HG03565 (cell line): ENCODE measurements around the gene NPR2.

Experiments
- ATAC-seq: cut with Tn5 transposase; IDR thresholded peaks from one replicate; pipeline ENCODE4 v1.9.1; 2021; ENCODE audit warnings: mild to moderate bottlenecking, moderate library complexity; ENCODE audit not compliant: unreplicated experiment

Gene NPR2

DNA sequence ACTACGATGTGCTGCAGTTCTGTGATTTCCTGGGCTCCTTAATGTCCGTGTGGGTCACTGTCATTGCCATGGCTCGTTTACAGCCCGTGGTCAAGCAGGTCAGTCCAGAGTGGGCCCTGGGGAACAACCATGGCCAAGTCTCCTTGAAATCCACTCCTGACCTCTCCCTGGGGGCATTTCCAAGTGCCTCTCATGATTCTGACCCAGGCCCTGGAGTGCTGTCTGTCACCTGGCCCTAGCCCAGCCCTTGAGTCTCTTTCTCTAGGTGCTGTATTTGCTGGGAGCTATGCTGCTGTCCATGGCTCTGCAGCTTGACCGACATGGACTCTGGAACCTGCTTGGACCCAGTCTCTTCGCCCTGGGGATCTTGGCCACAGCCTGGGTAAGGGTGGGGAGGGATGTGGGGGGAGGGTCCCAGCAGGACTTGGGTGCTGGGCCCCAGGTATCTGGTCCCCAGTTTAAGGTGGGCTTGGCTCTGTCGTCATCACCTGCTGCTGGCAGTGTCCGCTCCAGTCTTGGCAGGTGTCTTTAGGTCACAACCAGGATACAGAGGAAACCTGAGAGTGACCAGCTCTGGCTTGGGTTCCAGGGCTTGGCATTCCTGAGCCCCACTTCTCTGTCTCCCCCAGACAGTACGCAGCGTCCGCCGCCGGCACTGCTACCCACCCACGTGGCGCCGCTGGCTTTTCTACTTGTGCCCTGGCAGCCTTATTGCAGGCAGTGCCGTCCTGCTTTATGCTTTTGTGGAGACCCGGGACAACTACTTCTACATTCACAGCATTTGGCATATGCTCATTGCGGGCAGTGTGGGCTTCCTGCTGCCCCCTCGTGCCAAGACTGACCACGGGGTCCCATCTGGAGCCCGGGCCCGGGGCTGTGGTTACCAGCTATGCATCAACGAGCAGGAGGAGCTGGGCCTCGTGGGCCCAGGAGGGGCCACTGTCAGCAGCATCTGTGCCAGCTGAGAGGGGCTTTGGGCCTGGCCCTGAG, 61.8 kb downstream of the NPR2 start:
- no peak for ATAC-seq

- ATAC-seq = no peak
Observed at GRCh38 chr9:35854091-35854762, 62.8 kb downstream of the NPR2 start.

DNA sequence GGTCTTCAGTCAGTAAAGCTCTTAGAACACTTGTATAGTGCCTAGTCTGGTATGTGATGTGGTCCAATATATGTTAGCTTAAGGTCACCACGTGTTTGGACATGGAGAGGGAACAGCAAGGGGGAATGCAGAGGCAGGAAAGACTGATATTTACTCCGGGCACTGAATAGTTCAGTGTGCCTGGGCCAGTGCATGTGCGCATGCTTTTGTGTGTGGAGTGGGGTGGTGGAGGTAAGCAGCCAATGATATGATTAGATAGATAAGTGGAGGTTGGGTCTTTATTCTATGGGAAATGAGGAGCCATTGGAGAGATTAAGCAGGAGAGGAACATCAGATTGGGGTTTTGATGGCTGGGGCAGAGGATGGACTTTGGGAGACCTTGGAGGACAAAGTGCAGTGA, 64.8 kb downstream of the NPR2 start:
- no peak for ATAC-seq

- no peak for ATAC-seq
Observed at GRCh38 chr9:35856882-35857281, 65.5 kb downstream of the NPR2 start.

DNA sequence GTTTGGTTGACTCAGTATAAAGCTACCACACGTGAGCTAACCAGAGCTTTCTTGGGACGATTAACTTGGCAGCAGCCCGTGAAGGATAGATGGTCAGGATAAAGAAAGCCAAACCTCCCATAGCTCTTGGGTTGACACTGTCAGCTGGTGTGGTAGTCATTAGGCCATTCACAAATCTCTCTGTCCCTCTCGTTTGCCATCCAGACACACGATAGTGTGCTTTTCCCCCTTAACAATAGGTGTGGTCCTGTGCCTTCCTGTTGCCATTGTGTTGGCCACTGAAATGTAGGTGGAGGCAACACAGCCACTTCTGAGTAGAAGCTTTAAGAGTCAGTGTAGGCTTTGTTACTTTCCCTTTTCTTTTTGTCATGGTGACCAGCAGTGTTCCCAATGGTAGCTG, 67.1 kb downstream of the NPR2 start:
- no peak for ATAC-seq
